Measurements from ENCODE around the gene RPS24. TPM values are rescaled to one million over a fixed set of nuclear protein-coding genes. Genes with fewer than 3 reads are reported as not detected.

Gene RPS24
- total and polyA plus RNA-seq, 9 of the 15 experiments (the other 6 are each of a cell fraction or from before 2014, with no cell fraction given) = 1,947 to 7,307 (median 5,944) TPM

DNA sequence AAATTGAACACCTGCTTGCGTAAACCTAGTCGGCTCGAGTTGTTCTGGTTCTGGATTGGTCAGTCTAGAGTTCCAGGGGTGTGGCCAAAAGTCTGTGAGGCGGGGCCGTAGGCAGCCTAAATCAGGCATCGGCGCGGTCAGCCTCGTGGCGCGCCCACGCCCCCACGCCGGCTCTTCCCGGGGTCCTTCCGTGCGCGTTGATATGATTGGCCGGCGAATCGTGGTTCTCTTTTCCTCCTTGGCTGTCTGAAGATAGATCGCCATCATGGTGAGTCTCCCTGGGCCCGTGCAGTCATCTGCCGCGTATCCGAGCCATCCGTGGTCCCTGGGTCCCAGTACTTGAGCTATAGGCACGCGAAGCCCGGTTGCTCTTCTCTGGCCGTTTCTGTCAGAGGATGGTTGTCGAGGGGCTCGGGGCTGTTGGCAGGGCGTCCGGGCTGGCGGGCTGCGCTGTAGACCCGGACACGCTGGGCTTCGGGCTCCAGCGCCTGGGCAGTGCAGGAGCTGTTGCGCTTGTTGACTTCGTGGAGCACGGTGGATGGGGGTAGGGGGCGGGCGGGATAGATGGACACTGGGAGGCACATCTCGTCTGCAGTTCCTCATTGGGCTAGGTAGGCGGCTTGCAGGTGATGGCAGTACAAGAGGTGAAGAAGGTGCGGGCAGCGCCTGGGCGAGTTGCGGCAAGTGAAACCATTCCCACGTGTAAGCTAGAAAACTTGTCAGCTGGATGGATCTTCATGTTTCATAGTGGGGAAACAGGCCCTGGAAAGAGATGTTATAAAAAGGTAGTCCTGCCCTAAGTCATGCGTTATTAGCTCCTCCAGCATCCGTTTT lies at the start of gene RPS24 (continued):
- TF ChIP-seq, protein P1, sequence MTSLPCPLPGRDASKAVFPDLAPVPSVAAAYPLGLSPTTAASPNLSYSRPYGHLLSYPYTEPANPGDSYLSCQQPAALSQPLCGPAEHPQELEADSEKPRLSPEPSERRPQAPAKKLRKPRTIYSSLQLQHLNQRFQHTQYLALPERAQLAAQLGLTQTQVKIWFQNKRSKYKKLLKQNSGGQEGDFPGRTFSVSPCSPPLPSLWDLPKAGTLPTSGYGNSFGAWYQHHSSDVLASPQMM (CRISPR knock-in tag; IDR thresholded peaks at IDR 0.05) = no peak
- TF ChIP-seq XRCC5 (IDR thresholded peaks at IDR 0.05; ENCODE audit: low read depth, low read length) = peak; percentile 82
- peak; percentile 100 for TF ChIP-seq RBBP5 (IDR thresholded peaks at IDR 0.05; ENCODE audit: borderline replicate concordance, insufficient read depth, low read length, poor library complexity, severe bottlenecking)
- TF ChIP-seq, protein P2, sequence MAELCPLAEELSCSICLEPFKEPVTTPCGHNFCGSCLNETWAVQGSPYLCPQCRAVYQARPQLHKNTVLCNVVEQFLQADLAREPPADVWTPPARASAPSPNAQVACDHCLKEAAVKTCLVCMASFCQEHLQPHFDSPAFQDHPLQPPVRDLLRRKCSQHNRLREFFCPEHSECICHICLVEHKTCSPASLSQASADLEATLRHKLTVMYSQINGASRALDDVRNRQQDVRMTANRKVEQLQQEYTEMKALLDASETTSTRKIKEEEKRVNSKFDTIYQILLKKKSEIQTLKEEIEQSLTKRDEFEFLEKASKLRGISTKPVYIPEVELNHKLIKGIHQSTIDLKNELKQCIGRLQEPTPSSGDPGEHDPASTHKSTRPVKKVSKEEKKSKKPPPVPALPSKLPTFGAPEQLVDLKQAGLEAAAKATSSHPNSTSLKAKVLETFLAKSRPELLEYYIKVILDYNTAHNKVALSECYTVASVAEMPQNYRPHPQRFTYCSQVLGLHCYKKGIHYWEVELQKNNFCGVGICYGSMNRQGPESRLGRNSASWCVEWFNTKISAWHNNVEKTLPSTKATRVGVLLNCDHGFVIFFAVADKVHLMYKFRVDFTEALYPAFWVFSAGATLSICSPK (IDR thresholded peaks at IDR 0.05; ENCODE audit: borderline replicate concordance) = no peak
- TF ChIP-seq, protein P3, sequence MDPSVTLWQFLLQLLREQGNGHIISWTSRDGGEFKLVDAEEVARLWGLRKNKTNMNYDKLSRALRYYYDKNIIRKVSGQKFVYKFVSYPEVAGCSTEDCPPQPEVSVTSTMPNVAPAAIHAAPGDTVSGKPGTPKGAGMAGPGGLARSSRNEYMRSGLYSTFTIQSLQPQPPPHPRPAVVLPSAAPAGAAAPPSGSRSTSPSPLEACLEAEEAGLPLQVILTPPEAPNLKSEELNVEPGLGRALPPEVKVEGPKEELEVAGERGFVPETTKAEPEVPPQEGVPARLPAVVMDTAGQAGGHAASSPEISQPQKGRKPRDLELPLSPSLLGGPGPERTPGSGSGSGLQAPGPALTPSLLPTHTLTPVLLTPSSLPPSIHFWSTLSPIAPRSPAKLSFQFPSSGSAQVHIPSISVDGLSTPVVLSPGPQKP (CRISPR knock-in tag; IDR thresholded peaks at IDR 0.05) = no peak
- TF ChIP-seq ZNF347 (CRISPR knock-in tag; IDR thresholded peaks at IDR 0.05; ENCODE audit: low read depth) = no peak
- TF ChIP-seq, protein P4, sequence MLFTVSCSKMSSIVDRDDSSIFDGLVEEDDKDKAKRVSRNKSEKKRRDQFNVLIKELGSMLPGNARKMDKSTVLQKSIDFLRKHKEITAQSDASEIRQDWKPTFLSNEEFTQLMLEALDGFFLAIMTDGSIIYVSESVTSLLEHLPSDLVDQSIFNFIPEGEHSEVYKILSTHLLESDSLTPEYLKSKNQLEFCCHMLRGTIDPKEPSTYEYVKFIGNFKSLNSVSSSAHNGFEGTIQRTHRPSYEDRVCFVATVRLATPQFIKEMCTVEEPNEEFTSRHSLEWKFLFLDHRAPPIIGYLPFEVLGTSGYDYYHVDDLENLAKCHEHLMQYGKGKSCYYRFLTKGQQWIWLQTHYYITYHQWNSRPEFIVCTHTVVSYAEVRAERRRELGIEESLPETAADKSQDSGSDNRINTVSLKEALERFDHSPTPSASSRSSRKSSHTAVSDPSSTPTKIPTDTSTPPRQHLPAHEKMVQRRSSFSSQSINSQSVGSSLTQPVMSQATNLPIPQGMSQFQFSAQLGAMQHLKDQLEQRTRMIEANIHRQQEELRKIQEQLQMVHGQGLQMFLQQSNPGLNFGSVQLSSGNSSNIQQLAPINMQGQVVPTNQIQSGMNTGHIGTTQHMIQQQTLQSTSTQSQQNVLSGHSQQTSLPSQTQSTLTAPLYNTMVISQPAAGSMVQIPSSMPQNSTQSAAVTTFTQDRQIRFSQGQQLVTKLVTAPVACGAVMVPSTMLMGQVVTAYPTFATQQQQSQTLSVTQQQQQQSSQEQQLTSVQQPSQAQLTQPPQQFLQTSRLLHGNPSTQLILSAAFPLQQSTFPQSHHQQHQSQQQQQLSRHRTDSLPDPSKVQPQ (CRISPR knock-in tag; IDR thresholded peaks at IDR 0.05; ENCODE audit: borderline replicate concordance) = no peak
- TF ChIP-seq PURB (CRISPR knock-in tag; IDR thresholded peaks at IDR 0.05; ENCODE audit: low read depth) = no peak
- TF ChIP-seq, protein P5, sequence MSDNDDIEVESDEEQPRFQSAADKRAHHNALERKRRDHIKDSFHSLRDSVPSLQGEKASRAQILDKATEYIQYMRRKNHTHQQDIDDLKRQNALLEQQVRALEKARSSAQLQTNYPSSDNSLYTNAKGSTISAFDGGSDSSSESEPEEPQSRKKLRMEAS (CRISPR knock-in tag; IDR thresholded peaks at IDR 0.05) = peak; percentile 97
- no peak for TF ChIP-seq ZKSCAN1 (IDR thresholded peaks at IDR 0.05; ENCODE audit: low read depth, low read length)
- peak; percentile 83; the same call in 1 of the 2 replicates for TF ChIP-seq KDM2B (CRISPR knock-in tag; IDR thresholded peaks at IDR 0.05)
- TF ChIP-seq GATAD2B (IDR thresholded peaks at IDR 0.05; ENCODE audit: borderline replicate concordance) = no peak
- TF ChIP-seq, protein P6, sequence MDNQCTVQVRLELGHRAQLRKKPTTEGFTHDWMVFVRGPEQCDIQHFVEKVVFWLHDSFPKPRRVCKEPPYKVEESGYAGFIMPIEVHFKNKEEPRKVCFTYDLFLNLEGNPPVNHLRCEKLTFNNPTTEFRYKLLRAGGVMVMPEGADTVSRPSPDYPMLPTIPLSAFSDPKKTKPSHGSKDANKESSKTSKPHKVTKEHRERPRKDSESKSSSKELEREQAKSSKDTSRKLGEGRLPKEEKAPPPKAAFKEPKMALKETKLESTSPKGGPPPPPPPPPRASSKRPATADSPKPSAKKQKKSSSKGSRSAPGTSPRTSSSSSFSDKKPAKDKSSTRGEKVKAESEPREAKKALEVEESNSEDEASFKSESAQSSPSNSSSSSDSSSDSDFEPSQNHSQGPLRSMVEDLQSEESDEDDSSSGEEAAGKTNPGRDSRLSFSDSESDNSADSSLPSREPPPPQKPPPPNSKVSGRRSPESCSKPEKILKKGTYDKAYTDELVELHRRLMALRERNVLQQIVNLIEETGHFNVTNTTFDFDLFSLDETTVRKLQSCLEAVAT (IDR thresholded peaks at IDR 0.05) = peak in 1 of 2 experiments; percentile 84; a peak in 2 of 4 replicates
- peak; percentile 17; the same call in 1 of the 2 replicates for TF ChIP-seq SOX6 (IDR thresholded peaks at IDR 0.05)
- TF ChIP-seq, protein P7, sequence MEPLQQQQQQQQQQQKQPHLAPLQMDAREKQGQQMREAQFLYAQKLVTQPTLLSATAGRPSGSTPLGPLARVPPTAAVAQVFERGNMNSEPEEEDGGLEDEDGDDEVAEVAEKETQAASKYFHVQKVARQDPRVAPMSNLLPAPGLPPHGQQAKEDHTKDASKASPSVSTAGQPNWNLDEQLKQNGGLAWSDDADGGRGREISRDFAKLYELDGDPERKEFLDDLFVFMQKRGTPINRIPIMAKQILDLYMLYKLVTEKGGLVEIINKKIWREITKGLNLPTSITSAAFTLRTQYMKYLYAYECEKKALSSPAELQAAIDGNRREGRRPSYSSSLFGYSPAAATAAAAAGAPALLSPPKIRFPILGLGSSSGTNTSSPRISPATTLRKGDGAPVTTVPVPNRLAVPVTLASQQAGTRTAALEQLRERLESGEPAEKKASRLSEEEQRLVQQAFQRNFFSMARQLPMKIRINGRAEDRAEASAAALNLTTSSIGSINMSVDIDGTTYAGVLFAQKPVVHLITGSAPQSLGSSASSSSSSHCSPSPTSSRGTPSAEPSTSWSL (CRISPR knock-in tag; IDR thresholded peaks at IDR 0.05; ENCODE audit: borderline replicate concordance) = no peak
- TF ChIP-seq NRF1 (conservative IDR thresholded peaks at IDR 0.05 in 1 of 2, IDR thresholded peaks at IDR 0.05 in 1 of 2) = peak; percentile 83 to 86
- no peak for TF ChIP-seq HNRNPUL1 (IDR thresholded peaks at IDR 0.05; ENCODE audit: low read length)

Data from K562 (cell line).